Naive B cell (primary cell): Measurements from ENCODE around the gene DTNBP1. TPM values are rescaled to one million over a fixed set of nuclear protein-coding genes. Genes with fewer than 3 reads are reported as not detected.

Source experiments
- ATAC-seq, 2 donors: fragments of 150-1000 bp; cut with Tn5 transposase; 2 replicates each; pipeline ENCODE4 v1.10.0; 2021; ENCODE audit warnings: low read depth in 2 of 2, mild to moderate bottlenecking in 2 of 2, moderate library complexity in 2 of 2
- DNase-seq: peaks from one replicate; pipeline ENCODE4 v3.0.0; 2022
- H3K27ac Mint-ChIP-seq, 6 donors: one replicate each; pipeline ENCODE4 v1.8.0; 2020 to 2022; ENCODE audit warnings: mild to moderate bottlenecking in 6 of 6, mixed read lengths in 6 of 6, moderate library complexity in 5 of 6, inconsistent platforms in 2 of 6
- H3K27me3 Mint-ChIP-seq, 3 donors: one replicate each; pipeline ENCODE4 v1.8.0; 2021 to 2022; ENCODE audit warnings: mixed read lengths in 3 of 3, mild to moderate bottlenecking in 1 of 3
- H3K36me3 Mint-ChIP-seq, 2 donors: one replicate each; pipeline ENCODE4 v1.8.0; 2020 to 2022; ENCODE audit warnings: mixed read lengths in 2 of 2, inconsistent platforms in 1 of 2, mild to moderate bottlenecking in 1 of 2
- H3K4me1 Mint-ChIP-seq, 3 donors: one replicate each; pipeline ENCODE4 v1.8.0; 2020 to 2022; ENCODE audit warnings: mixed read lengths in 3 of 3, inconsistent platforms in 1 of 3, mild to moderate bottlenecking in 1 of 3, moderate library complexity in 1 of 3
- H3K4me3 Mint-ChIP-seq, 8 donors: one replicate each; pipeline ENCODE4 v1.8.0; 2020 to 2022; ENCODE audit warnings: mild to moderate bottlenecking in 8 of 8, mixed read lengths in 8 of 8, moderate library complexity in 8 of 8, inconsistent platforms in 2 of 8
- H3K9me3 Mint-ChIP-seq, 7 donors: one replicate each; pipeline ENCODE4 v1.8.0; 2020 to 2022; ENCODE audit warnings: mixed read lengths in 7 of 7, mild to moderate bottlenecking in 5 of 7, inconsistent platforms in 2 of 7, moderate library complexity in 1 of 7
- polyA plus RNA-seq, 6 donors: library from polyadenylated mRNA; unstranded; fragments of 300-500 nt; fragmentation: Illumina TruSeq; gene quantifications; one replicate each; pipeline ENCODE4 v1.2.3, GENCODE V29; 2021; ENCODE audit warnings: low read depth in 6 of 6

DTNBP1 gene
- polyA plus RNA-seq, 6 donors from 2014 or later = 60.2 to 108 (median 77.4) TPM

DNA sequence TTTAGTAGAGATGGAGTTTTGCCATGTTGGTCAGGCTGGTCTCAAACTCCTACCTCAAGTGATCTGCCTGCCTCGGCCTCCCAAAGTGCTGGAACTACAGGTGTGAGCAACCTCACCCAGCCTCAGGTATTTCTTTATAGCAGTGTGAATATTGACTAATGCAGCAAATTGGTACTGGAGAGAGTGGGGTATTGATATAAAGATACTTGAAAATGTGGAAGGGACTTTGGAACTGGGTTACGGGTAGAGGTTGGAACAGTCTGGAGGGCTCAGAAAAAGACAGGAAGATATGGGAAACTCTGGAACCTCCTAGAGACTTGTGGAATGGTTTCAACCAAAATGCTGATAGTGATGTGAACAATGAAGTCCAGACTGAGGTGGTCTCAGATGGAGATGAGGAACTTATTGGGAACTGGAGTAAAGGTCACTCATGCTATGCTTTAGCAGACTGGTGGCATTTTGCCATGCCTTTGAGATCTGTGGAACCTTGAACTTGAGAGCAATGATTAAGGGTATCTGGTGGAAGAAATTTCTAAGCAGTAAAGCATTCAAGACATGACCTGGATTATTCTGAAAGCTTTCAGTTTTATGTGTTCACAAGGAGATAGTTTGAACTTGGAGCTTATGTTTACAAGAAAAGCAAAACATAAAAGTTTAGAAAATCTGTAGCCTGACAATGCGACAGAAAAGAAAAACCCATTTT lies 127.2 kb downstream of the DTNBP1 start:
- ATAC-seq (no peak), DNase-seq (no peak)
- no peaks in the 10 kb centered on the region for H3K27me3 Mint-ChIP-seq
- no peak overlapping the region for H3K4me3 Mint-ChIP-seq
- peak overlapping the region in 4 of 6 donors; percentile 43 to 86 (median 67) for H3K27ac Mint-ChIP-seq
- peaks cover 36 to 54% (median 49%) of the 10 kb centered on the region in 3 donors for H3K4me1 Mint-ChIP-seq
- H3K36me3 Mint-ChIP-seq = peaks cover 14 to 25% of the 10 kb centered on the region in 2 donors
- peaks cover 0 to 2% (median 0%) of the 10 kb centered on the region in 7 donors for H3K9me3 Mint-ChIP-seq

DNA sequence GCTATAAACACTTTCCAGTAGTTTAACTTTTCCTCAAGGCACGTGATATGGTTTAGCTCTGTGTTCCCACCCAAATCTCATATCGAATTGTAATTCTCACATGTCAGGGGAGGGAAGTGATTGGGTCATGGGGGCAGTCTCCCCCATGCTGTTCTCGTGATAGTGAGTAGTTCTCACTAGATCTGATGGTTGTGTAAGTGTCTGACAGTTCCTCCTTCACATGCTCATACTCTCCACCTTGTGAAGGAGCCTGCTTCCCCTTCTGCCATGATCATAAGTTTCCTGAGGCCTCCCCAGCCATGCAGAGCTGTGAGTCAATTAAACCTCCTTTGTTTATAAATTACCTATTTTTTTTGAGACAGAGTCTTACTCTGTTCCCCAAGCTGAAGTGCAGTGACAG lies 127.9 kb downstream of the DTNBP1 start:
- H3K27me3 Mint-ChIP-seq = no peaks in the 10 kb centered on the region
- H3K9me3 Mint-ChIP-seq = peaks cover 0 to 2% (median 0%) of the 10 kb centered on the region in 7 donors
- H3K4me3 Mint-ChIP-seq = no peak overlapping the region
- peak overlapping the region; percentile 7 to 86 (median 72) for H3K27ac Mint-ChIP-seq
- H3K4me1 Mint-ChIP-seq = peaks cover 29 to 51% (median 42%) of the 10 kb centered on the region in 3 donors
- DNase-seq (no peak), ATAC-seq (peak; percentile 68 to 80)
- H3K36me3 Mint-ChIP-seq = peaks cover 19 to 31% of the 10 kb centered on the region in 2 donors

- Mint-ChIP-seq H3K4me1 (peaks cover 20 to 36% (median 28%) of the 10 kb centered on the region in 3 donors), H3K27me3 (no peaks in the 10 kb centered on the region), H3K27ac (peak overlapping the region in 4 of 6 donors; percentile 8 to 88 (median 54)), H3K4me3 (no peak overlapping the region), H3K36me3 (peaks cover 21 to 31% of the 10 kb centered on the region in 2 donors), H3K9me3 (peaks cover 0 to 2% (median 0%) of the 10 kb centered on the region in 7 donors)
- DNase-seq = no peak
- ATAC-seq = no peak
Measured at GRCh38 chr6:15533379-15534026, 129.3 kb downstream of the DTNBP1 start.

DNA sequence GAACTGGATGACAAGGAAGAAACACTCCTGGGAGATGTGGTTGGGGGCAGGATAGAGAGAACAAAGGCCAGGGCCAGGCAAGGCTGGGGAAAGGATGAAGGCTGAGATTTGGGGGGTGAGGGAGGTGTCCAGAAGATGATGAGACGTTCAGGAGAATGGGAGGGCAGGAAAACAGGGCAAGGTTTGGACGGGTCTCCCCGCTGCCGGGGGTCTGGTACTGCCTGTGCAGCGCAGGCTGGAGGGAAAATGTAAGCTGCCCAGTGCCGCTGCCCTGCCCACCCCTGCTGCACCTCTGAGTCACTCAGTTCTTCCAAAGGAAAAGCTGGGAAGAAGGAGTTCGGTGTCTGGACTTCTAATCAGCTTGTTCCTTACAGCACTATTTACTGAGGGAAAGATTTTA lies 130.9 kb downstream of the DTNBP1 start:
- ATAC-seq (no peak), DNase-seq (no peak)
- Mint-ChIP-seq H3K27ac (peak overlapping the region in 2 of 6 donors; percentile 34 to 79), H3K27me3 (no peaks in the 10 kb centered on the region), H3K4me1 (peaks cover 15 to 30% (median 18%) of the 10 kb centered on the region in 3 donors), H3K4me3 (peak overlapping the region in 1 of 8 donors; percentile 15), H3K36me3 (peaks cover 29 to 38% of the 10 kb centered on the region in 2 donors), H3K9me3 (no peaks in the 10 kb centered on the region)

DNA sequence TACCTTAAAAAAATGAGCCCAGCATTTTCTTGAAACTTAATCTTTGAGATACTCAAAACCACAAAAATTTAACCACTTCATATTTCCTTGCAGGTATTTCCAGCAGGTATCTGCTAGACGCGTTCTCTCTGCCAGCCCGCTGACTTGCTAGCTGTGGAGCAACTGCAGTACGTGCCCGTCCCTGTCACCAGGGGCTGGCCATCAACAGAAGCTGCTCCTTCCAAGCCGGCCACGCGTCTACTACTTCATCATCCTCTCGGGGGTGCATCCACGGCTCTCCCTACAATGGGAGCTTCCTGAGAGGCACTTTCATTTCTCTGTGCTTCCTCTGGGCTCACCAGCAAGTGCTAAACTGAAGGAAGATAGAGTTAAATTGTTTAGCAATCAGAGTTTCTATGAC lies 132.4 kb downstream of the DTNBP1 start:
- Mint-ChIP-seq H3K4me1 (peaks cover 11 to 34% (median 20%) of the 10 kb centered on the region in 3 donors), H3K36me3 (peaks cover 36 to 50% of the 10 kb centered on the region in 2 donors), H3K9me3 (no peaks in the 10 kb centered on the region), H3K27ac (peak overlapping the region in 1 of 6 donors; percentile 66), H3K27me3 (no peaks in the 10 kb centered on the region), H3K4me3 (no peak overlapping the region)
- ATAC-seq (no peak), DNase-seq (no peak)

DNA sequence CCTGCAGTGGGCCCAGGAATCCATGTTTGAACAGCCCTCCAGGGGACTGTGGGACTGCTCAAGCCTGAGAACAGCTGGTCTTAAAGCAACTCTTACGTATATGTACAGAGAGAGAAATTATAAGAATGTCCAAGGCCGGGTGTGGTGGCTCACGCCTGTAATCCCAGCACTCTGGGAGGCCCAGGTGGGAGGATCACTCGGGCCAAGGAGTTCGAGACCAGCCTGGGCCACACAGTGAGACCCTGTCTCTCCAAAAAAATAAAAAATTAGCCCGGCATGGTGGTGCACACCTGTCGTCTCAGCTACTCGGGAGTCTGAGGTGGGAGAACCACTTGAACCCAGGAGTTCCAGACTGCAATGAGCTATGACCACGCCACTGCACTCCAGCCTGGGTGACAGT lies 134.0 kb downstream of the DTNBP1 start:
- H3K9me3 Mint-ChIP-seq = no peaks in the 10 kb centered on the region
- ATAC-seq = no peak
- H3K27ac Mint-ChIP-seq = peak overlapping the region in 1 of 6 donors; percentile 61
- DNase-seq = no peak
- no peaks in the 10 kb centered on the region for H3K27me3 Mint-ChIP-seq
- peaks cover 41 to 62% of the 10 kb centered on the region in 2 donors for H3K36me3 Mint-ChIP-seq
- H3K4me3 Mint-ChIP-seq = no peak overlapping the region
- H3K4me1 Mint-ChIP-seq = peaks cover 3 to 25% (median 17%) of the 10 kb centered on the region in 3 donors

- Mint-ChIP-seq H3K9me3 (no peaks in the 10 kb centered on the region), H3K4me3 (no peak overlapping the region), H3K27ac (peak overlapping the region in 4 of 6 donors; percentile 35 to 67 (median 40)), H3K4me1 (peaks cover 3 to 20% (median 14%) of the 10 kb centered on the region in 3 donors), H3K36me3 (peaks cover 50 to 61% of the 10 kb centered on the region in 2 donors), H3K27me3 (no peaks in the 10 kb centered on the region)
- ATAC-seq = no peak
- DNase-seq = no peak
Measured at GRCh38 chr6:15527838-15528617, 134.8 kb downstream of the DTNBP1 start.

DNA sequence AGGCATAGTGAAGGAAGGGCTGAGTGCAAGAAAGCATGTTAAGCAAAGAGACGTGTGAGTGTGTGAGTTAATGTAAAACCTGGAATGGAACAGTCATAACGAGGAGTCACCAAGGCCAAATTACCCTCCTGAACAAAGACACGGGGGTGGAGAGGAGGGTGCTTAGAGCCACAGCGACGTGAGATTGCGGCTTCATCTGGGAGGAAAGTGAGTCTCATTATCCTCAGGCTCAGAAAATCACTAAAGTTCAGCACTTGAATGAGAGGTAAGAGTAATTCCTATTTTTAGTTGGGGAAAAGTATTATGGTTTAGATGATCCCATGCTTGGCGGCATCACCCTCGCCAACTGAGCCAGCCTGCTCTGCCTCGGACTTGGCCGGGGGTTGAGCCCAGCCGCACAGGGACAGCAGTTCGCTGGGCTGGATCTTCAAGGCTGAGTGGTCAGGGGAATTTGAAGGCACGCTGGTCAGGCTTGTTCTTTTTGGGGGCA lies 136.6 kb downstream of the DTNBP1 start:
- H3K27me3 Mint-ChIP-seq = no peaks in the 10 kb centered on the region
- H3K36me3 Mint-ChIP-seq = peaks cover 42 to 58% of the 10 kb centered on the region in 2 donors
- H3K27ac Mint-ChIP-seq = peak overlapping the region in 4 of 6 donors; percentile 49 to 87 (median 67)

DNA sequence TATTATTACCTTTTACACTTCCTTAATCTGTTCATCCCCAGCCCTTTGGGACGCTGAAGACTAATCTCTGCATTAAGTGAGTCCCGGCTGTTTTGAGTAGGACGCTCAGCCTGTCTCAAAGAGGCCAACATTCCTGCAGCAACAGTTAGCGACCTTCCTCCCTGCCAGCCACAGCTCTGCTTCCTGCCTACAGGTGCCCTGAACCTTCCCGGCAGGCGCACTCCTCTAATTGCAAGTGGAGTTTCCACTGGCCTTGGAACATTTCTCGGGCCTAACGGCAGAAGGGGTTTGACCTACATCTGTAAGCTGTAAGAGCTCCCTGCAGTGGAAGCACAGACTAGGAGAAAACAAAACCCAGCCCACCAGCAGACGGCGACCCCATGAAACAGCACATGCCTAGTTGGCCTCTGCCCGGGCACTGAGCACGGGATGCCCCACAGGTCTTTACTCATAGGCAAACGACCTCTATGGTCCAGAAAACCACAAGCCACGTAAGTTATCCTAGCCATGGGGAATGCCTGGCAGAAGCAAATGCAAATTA lies 137.9 kb downstream of the DTNBP1 start:
- peaks cover 34 to 46% of the 10 kb centered on the region in 2 donors for H3K36me3 Mint-ChIP-seq
- H3K9me3 Mint-ChIP-seq = no peaks in the 10 kb centered on the region
- H3K27me3 Mint-ChIP-seq = no peaks in the 10 kb centered on the region
- ATAC-seq = no peak
- H3K4me3 Mint-ChIP-seq = no peak overlapping the region
- H3K27ac Mint-ChIP-seq = peak overlapping the region in 4 of 6 donors; percentile 49 to 83 (median 72)
- no peak for DNase-seq
- peaks cover 3 to 20% (median 11%) of the 10 kb centered on the region in 3 donors for H3K4me1 Mint-ChIP-seq

More for the DNA sequence above, 136.6 kb downstream of the DTNBP1 start:
- no peaks in the 10 kb centered on the region for H3K9me3 Mint-ChIP-seq
- H3K4me3 Mint-ChIP-seq = peak overlapping the region in 1 of 8 donors; percentile 16
- ATAC-seq (no peak), DNase-seq (no peak)
- peaks cover 3 to 20% (median 11%) of the 10 kb centered on the region in 3 donors for H3K4me1 Mint-ChIP-seq

DNA sequence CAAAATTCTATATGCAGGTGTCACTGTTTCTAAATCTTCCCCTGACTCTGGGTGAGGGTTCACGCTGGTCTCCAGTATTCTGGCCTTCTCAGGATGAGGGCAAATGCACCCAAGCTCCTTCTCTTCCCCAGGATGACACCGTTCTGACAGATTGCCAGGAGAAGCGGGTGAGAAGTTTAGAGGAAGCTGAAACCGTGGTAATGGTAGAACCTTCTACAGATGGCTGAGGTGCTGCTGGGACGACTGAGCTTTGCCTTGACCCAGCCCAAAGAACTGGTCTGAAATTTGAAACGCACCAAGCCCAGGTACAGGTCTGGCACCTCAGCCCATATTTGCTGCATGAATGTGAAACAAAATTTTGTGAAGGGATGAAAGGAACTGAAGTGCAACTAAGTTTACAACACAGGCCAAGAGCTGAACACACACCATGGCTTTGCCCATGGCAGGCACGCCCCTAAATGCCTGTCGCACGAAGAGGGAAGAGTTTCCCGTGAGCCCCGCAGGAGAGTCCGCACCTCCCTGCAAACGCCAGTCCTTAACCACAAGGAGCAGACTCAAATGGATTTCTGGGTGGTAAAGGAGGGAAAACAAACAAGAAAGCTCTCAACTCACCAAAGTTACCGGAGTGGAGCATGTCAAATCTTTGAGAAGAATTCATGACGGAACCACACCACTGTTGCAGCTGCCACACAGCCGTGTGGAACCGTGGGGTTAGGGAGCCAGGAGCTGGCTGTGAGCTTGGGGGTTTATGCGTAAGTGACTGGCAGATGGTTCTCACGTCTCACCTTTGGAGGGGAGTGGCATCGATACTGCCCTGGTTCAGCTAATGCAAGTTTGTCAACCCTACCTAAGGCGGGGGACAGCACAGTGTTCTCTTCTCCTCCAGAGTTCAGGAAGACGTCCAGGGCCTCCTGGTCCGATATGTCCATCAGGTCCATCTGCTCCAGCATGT lies 138.9 kb downstream of the DTNBP1 start:
- peak overlapping the region in 2 of 6 donors; percentile 72 to 76 for H3K27ac Mint-ChIP-seq
- H3K9me3 Mint-ChIP-seq = no peaks in the 10 kb centered on the region
- DNase-seq (no peak), ATAC-seq (no peak)
- no peaks in the 10 kb centered on the region for H3K27me3 Mint-ChIP-seq
- H3K4me1 Mint-ChIP-seq = peaks cover 3 to 20% (median 11%) of the 10 kb centered on the region in 3 donors
- peaks cover 39 to 46% of the 10 kb centered on the region in 2 donors for H3K36me3 Mint-ChIP-seq
- peak overlapping the region in 1 of 8 donors; percentile 32 for H3K4me3 Mint-ChIP-seq

DNA sequence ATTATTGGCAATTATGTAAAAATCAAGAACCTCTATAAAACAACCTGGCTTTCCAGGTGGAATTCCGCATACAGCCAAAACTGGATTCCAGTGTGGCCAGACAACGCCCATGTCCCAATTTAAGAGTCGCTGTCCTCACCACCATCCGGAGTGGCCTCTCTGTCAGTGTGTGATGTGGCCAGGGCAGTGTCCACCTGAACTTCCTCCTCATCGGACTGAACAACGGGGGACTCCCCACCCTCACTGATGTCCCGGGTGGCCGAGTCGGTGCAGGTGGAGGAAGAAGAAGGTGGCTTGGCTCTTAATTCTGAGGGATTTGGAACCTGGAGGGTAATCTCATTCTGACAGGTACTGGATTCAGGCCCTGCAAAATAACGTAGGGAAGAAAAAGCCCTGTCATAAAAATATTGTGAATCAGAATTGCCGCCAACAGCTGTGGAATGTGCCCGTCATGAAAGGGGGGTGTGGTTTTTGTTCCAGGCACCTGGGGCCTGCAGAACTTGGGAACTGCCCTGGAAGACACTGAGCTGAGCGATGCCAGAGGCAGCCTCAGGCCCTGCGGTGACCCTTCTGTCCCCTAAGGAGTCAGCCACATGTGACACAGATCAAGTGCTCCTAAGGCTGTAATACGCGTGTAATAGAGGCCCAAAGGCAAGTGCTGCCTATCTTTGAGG lies 139.8 kb downstream of the DTNBP1 start:
- H3K27me3 Mint-ChIP-seq = no peaks in the 10 kb centered on the region
- H3K4me1 Mint-ChIP-seq = peaks cover 3 to 17% (median 11%) of the 10 kb centered on the region in 3 donors
- H3K4me3 Mint-ChIP-seq = no peak overlapping the region
- DNase-seq (no peak), ATAC-seq (no peak)
- no peaks in the 10 kb centered on the region for H3K9me3 Mint-ChIP-seq
- peak overlapping the region; percentile 60 to 88 (median 74) for H3K27ac Mint-ChIP-seq
- peaks cover 34 to 44% of the 10 kb centered on the region in 2 donors for H3K36me3 Mint-ChIP-seq
